Large intestine (tissue), 12 donors: ENCODE measurements around the gene ANKRD55. TPM values are rescaled to one million over a fixed set of nuclear protein-coding genes. Genes with fewer than 3 reads are reported as not detected.

Experiments
- DNase-seq, 2 donors: peaks; one replicate each; pipeline versions ENCODE4 v3.0.0 to v3.0.0-alpha.2; 2013
- H3K27ac ChIP-seq: one replicate; pipeline ENCODE4 v1.5.1; 2013; ENCODE audit warnings: low read length
- H3K27me3 ChIP-seq: 2 replicates; pipeline ENCODE4 v1.6.1; 2013; ENCODE audit warnings: low read length; ENCODE audit not compliant: control insufficient read depth, insufficient read depth
- H3K36me3 ChIP-seq: 2 replicates; pipeline ENCODE4 v1.6.1; 2013; ENCODE audit warnings: low read length; ENCODE audit not compliant: control insufficient read depth, insufficient read depth
- H3K4me1 ChIP-seq: one replicate; pipeline ENCODE4 v1.6.1; 2013; ENCODE audit warnings: low read length; ENCODE audit not compliant: control insufficient read depth, insufficient read depth
- H3K4me3 ChIP-seq: one replicate; pipeline ENCODE4 v1.5.1; 2013; ENCODE audit warnings: low read length
- H3K9me3 ChIP-seq: one replicate; pipeline ENCODE4 v1.6.1; 2013; ENCODE audit warnings: mild to moderate bottlenecking, low read depth, low read length, moderate library complexity; ENCODE audit not compliant: control insufficient read depth
- WGBS: methylation state at CpG from one replicate; pipeline ENCODE4 v1.1.5; 2013; ENCODE audit warnings: low lambda C conversion rate; ENCODE audit not compliant: insufficient coverage; 5-methylcytosine and 5-hydroxymethylcytosine counted together
- long read RNA-seq, 11 donors: transcript quantifications; one replicate each; lab custom pipeline, GENCODE V29; 2026
- polyA plus RNA-seq: library from polyadenylated mRNA; unstranded; fragments of 120-200 nt; gene quantifications from one replicate; pipeline ENCODE4 v1.2.1, GENCODE V29; 2013

The ANKRD55 gene
- polyA plus RNA-seq = 0.18 TPM
- long read RNA-seq, donor 1 = 0 reads
- long read RNA-seq, donor 2 = 0 reads
- long read RNA-seq, donor 3 = 0 reads
- long read RNA-seq, donor 4 = 0 reads
- long read RNA-seq, donor 5, partial matches to known transcripts = 0 of 1 reads
- long read RNA-seq, donor 5, other reads (novel, unspliced or antisense) = 0 of 1 reads
- long read RNA-seq, donor 6 = 0 reads
- long read RNA-seq, donor 7 = 0 reads
- long read RNA-seq, donor 8 = 0 reads
- long read RNA-seq, donor 9 = 0 reads
- long read RNA-seq, donor 10 = 0 reads
- long read RNA-seq, donor 11 = 0 reads

- Histone ChIP-seq H3K9me3 (no peaks in the 10 kb centered on the region), H3K4me1 (no peaks in the 10 kb centered on the region), H3K4me3 (no peak within 1 kb of the TSS), H3K36me3 (no peaks in the 10 kb centered on the region), H3K27me3 (peaks cover 6% of the 10 kb centered on the region), H3K27ac (no peak within 1 kb of the TSS)
- no peak for DNase-seq
- 0% methylated on average over 1 of the region's 8 CpGs for WGBS
Observed at GRCh38 chr5:56233230-56233629, at the start of gene ANKRD55. Gene ANKRD55, minus strand, starts transcription at chr5:56233330. Its CDS starts 417 bp downstream, at chr5:56232913.

DNA sequence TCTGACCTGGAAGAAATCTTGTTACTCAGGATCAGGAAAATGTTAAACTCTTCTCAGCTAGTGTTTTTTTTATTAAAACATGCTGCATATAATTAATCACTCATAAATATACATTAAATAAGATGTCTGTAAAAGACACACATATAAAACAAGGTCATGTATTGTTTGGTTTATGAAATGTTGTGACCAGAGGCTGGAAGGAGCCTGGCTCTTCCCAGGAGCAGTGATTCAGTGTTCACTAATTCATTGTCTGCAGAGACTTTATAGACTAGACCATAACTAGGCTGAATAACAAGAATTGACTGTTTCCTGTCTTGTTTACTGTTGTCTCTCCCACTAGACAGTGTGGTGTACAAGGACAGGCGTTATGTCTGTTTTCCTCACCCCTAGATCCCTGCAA lies 49.1 kb upstream of the ANKRD55 start:
- no peak for DNase-seq
- WGBS = no CpG with 5 or more reads among the region's 1 CpG

GRCh38 chr5:56281489-56282165 lies 48.5 kb upstream of the ANKRD55 start:
- Histone ChIP-seq H3K27me3 (no peaks in the 10 kb centered on the region), H3K36me3 (no peaks in the 10 kb centered on the region), H3K4me3 (no peak overlapping the region), H3K9me3 (no peaks in the 10 kb centered on the region), H3K27ac (no peak overlapping the region), H3K4me1 (peaks cover 8% of the 10 kb centered on the region)
- WGBS = 86% methylated on average over 1 of the region's 5 CpGs
- DNase-seq = no peak

More for the DNA sequence above, 49.1 kb upstream of the ANKRD55 start:
- H3K4me1 ChIP-seq = peaks cover 8% of the 10 kb centered on the region
- no peak overlapping the region for H3K4me3 ChIP-seq
- H3K36me3 ChIP-seq = no peaks in the 10 kb centered on the region
- no peaks in the 10 kb centered on the region for H3K27me3 ChIP-seq
- no peaks in the 10 kb centered on the region for H3K9me3 ChIP-seq
- H3K27ac ChIP-seq = no peak overlapping the region

DNA sequence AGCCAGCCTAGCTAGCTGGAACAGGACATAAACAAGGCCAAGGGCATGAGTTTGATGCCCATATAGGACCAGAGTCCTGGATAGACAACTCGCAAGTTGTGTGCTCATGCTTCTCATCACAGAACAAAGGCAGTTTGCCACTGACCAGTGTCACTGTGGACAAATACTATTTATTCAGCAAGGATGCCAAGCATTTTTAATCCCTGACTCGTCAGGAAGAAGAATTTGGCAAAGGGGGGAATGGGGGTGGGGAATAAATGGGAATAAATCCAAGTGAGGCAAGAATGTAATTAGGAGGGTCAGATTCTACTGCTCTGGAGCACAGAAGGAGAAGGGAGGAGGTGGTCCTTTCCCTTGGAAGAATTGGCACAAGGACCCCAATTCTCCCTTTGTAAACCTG lies 46.8 kb upstream of the ANKRD55 start:
- no peak overlapping the region for H3K4me3 ChIP-seq
- H3K27me3 ChIP-seq = no peaks in the 10 kb centered on the region
- H3K4me1 ChIP-seq = peaks cover 8% of the 10 kb centered on the region
- no peak overlapping the region for H3K27ac ChIP-seq
- H3K36me3 ChIP-seq = no peaks in the 10 kb centered on the region
- WGBS = 83% methylated on average over 1 of the region's 2 CpGs
- no peak for DNase-seq
- H3K9me3 ChIP-seq = no peaks in the 10 kb centered on the region

- H3K9me3 ChIP-seq = no peaks in the 10 kb centered on the region
- no CpG with 5 or more reads among the region's 6 CpGs for WGBS
- H3K27ac ChIP-seq = no peak overlapping the region
- no peaks in the 10 kb centered on the region for H3K36me3 ChIP-seq
- no peaks in the 10 kb centered on the region for H3K27me3 ChIP-seq
- no peak for DNase-seq
- no peak overlapping the region for H3K4me3 ChIP-seq
- peaks cover 8% of the 10 kb centered on the region for H3K4me1 ChIP-seq
Observed at GRCh38 chr5:56279291-56279690, 46.2 kb upstream of the ANKRD55 start.

DNA sequence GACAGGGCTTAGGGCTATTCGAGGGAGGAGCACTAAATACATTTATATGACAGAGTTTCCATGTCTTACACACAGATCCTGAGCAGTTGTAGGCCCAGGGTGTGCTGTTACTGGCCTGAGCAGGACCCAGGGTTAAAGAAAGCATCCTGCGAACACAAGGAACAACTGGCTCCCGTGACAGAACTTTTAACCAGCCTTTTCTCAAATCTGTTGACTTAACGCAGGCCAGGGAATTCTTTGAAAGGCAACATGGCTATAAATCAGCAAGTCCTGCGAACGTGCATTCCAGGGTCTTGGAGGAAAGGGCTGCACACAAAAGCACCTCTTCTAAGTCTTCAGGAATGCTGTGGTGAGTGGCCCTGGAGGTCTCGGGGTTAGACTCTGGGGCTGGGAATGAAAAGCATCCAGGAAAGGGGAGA lies 45.2 kb upstream of the ANKRD55 start:
- no CpG with 5 or more reads among the region's 7 CpGs for WGBS
- Histone ChIP-seq H3K4me1 (peaks cover 6% of the 10 kb centered on the region), H3K4me3 (no peak overlapping the region), H3K9me3 (no peaks in the 10 kb centered on the region), H3K36me3 (no peaks in the 10 kb centered on the region), H3K27ac (no peak overlapping the region), H3K27me3 (no peaks in the 10 kb centered on the region)
- no peak for DNase-seq

- no peak for DNase-seq
- H3K36me3 ChIP-seq = no peaks in the 10 kb centered on the region
- no peaks in the 10 kb centered on the region for H3K9me3 ChIP-seq
- WGBS = no CpG with 5 or more reads among the region's 2 CpGs
- no peak overlapping the region for H3K4me3 ChIP-seq
- no peaks in the 10 kb centered on the region for H3K27me3 ChIP-seq
- no peak overlapping the region for H3K27ac ChIP-seq
- H3K4me1 ChIP-seq = no peaks in the 10 kb centered on the region
Observed at GRCh38 chr5:56277573-56277972, 44.4 kb upstream of the ANKRD55 start.

GRCh38 chr5:56273376-56273955 lies 40.3 kb upstream of the ANKRD55 start:
- DNase-seq = peak; percentile 56 to 73

DNA sequence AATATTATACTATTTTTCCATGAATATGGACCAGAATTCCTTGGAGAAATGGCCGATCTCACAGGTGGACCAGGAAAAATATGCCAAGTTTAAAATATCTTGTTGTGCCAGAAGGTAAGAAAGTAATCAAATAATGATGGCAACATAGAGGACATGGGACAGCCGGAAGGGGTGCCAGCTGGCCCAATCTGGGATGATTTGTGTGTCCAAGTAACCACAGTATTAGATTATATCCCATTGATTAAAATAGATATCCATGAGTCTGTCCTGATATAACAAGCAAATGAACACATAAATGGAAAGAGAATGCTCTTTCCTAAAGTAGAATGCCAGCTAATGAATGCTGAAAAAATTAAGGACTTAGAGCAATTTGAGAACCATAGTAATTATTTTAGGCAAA lies 39.6 kb upstream of the ANKRD55 start:
- WGBS = 100% methylated on average over 1 of the region's 2 CpGs
- H3K27ac ChIP-seq = no peak overlapping the region

More at GRCh38 chr5:56273376-56273955, 40.3 kb upstream of the ANKRD55 start:
- Histone ChIP-seq H3K27me3 (no peaks in the 10 kb centered on the region), H3K4me1 (no peaks in the 10 kb centered on the region), H3K36me3 (no peaks in the 10 kb centered on the region), H3K4me3 (no peak overlapping the region), H3K27ac (no peak overlapping the region), H3K9me3 (no peaks in the 10 kb centered on the region)
- 6% methylated on average over 2 of the region's 4 CpGs for WGBS

DNA sequence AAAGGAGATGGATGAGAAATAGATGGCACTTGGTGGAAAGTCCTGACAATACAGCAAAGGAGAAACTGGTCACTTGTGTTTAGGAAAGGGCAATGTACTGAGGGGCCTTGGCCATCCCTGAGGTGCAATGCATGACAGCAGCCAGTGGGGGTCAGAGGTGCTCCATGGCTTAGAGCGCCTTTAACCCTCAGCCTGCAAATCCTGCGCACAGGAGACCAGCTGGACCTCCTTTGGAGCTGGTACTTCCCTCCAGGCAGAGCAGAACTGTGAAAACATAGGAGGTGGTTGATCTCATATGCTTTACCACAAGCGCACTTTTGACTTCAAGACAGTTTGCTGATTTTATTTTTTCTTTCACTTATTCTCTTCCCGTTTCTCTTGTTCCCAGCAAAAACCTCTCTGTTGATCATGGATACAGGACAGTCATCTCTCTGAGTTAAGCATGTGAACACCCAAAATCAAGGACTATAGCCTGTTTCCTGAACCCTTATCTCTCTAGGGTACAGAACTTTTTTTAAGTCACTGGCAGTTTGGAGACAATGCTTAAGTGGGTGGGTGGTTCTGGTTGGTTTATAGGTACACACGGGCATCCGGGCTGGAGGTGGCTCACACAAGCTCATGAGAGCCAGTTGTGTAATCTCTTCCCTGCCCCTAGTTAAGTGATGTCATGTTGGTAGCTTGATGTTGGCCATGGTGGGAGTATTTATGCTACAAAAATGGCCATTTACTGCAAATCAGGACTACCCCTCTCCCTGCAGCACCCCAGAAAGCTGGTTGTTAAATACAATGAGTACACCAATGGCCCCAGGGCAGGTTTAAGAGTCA lies 37.6 kb upstream of the ANKRD55 start:
- 60% methylated on average over 2 of the region's 6 CpGs for WGBS
- no peaks in the 10 kb centered on the region for H3K9me3 ChIP-seq
- no peak overlapping the region for H3K4me3 ChIP-seq
- H3K4me1 ChIP-seq = no peaks in the 10 kb centered on the region
- DNase-seq = peak; percentile 71 to 75
- no peaks in the 10 kb centered on the region for H3K36me3 ChIP-seq
- no peaks in the 10 kb centered on the region for H3K27me3 ChIP-seq
- no peak overlapping the region for H3K27ac ChIP-seq

More for the DNA sequence above, 39.6 kb upstream of the ANKRD55 start:
- no peaks in the 10 kb centered on the region for H3K27me3 ChIP-seq
- H3K4me3 ChIP-seq = no peak overlapping the region
- DNase-seq = no peak
- H3K36me3 ChIP-seq = no peaks in the 10 kb centered on the region
- H3K4me1 ChIP-seq = no peaks in the 10 kb centered on the region
- H3K9me3 ChIP-seq = no peaks in the 10 kb centered on the region
